ENCODE results near the gene ARX.

DNA sequence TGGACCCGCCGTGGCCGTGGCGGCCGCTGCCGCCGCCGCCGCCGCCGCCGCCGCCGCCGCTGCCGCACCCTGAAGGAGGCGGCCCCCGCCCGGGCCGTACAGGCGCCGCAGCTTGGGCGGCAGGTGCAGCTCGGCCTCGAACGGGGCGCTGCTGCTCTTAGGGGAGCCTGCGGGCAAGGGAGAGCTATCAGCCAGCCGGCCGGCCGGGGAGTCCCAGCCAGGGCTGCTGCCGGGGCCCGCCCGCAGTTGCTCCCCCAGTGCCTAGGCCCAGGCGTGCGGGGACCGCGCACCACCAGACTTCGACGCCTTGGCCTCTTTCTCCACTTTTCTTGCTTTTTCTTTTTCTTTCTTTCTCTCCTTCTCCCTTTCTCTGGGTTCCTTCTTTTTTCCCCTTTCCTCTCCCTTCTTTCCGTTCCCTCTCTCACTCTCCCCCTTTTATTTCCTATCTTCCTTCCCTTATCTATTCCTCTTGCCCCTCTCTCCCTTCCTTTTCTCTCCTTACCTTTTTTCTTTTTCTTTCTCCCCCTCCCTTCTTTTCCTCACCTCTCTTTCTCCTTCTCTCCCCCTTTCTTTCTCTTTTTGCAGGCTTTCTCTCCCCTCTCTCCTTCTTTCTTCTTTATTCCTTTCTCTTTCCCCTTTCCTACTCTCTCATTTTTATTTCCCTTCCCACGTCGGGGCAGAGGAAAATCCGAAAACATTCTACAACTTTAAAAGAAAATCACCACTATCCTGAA, 2.0 kb downstream of the ARX start:
- TF ChIP-seq, protein P1, sequence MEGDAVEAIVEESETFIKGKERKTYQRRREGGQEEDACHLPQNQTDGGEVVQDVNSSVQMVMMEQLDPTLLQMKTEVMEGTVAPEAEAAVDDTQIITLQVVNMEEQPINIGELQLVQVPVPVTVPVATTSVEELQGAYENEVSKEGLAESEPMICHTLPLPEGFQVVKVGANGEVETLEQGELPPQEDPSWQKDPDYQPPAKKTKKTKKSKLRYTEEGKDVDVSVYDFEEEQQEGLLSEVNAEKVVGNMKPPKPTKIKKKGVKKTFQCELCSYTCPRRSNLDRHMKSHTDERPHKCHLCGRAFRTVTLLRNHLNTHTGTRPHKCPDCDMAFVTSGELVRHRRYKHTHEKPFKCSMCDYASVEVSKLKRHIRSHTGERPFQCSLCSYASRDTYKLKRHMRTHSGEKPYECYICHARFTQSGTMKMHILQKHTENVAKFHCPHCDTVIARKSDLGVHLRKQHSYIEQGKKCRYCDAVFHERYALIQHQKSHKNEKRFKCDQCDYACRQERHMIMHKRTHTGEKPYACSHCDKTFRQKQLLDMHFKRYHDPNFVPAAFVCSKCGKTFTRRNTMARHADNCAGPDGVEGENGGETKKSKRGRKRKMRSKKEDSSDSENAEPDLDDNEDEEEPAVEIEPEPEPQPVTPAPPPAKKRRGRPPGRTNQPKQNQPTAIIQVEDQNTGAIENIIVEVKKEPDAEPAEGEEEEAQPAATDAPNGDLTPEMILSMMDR (IDR thresholded peaks at IDR 0.05; ENCODE audit: poor library complexity): no peak
- TF ChIP-seq EZH2phosphoT487 (IDR thresholded peaks at IDR 0.05; ENCODE audit: low read depth, severe bottlenecking, unreplicated experiment): peak; percentile 73

All from hepatocyte (in vitro differentiated cells).